CD4-positive, alpha-beta T cell (primary cell): ENCODE results near the gene PID1. TPM values are rescaled to one million over a fixed set of nuclear protein-coding genes. Genes with fewer than 3 reads are reported as not detected.

Source experiments
- ATAC-seq: fragments of 200-7000 bp; cut with Tn5 transposase; one replicate; pipeline ENCODE4 v1.10.0; 2022; ENCODE audit warnings: mild to moderate bottlenecking; ENCODE audit not compliant: poor library complexity
- CTCF ChIA-PET: fragments of 350-600 bp; sonication (Branson Sonifier 250); formaldehyde crosslinking; loops from one replicate; lab custom pipeline; 2021; ENCODE audit warnings: antibody characterized with exemption, inconsistent platforms; lab: Charles Lee
- POLR2A ChIA-PET: fragments of 350-600 bp; sonication (Branson Sonifier 250); formaldehyde crosslinking; loops from one replicate; lab custom pipeline; 2021; ENCODE audit warnings: antibody characterized with exemption, inconsistent platforms; lab: Charles Lee
- DNase-seq, 14 experiments: peaks; one replicate each; pipeline ENCODE4 v3.0.0-alpha.2; 2013 to 2020; ENCODE audit warnings: mixed read lengths in 2 of 14
- H3K27ac ChIP-seq, 2 donors: one replicate each; pipeline versions ENCODE4 v1.5.1 to v1.7.0; 2013; ENCODE audit warnings: low read length in 2 of 2, low read depth in 1 of 2, mild to moderate bottlenecking in 1 of 2
- H3K27me3 ChIP-seq, 2 experiments: 1 replicate in 1 of 2; 2 replicates in 1 of 2; pipeline versions ENCODE4 v1.6.1 to v1.7.0; 2013; ENCODE audit warnings: low read length in 2 of 2, control low read depth in 1 of 2, mild to moderate bottlenecking in 1 of 2, moderate library complexity in 1 of 2; ENCODE audit not compliant: insufficient read depth in 2 of 2, control insufficient read depth in 1 of 2
- H3K36me3 ChIP-seq: one replicate; pipeline ENCODE4 v1.6.1; 2013; ENCODE audit warnings: low read length, control low read depth; ENCODE audit not compliant: insufficient read depth
- H3K4me1 ChIP-seq: one replicate; pipeline ENCODE4 v1.6.1; 2013; ENCODE audit warnings: low read length, control low read depth; ENCODE audit not compliant: insufficient read depth
- H3K4me3 ChIP-seq: one replicate; pipeline ENCODE4 v1.5.1; 2013; ENCODE audit warnings: mild to moderate bottlenecking, low read length, moderate library complexity
- H3K9me3 ChIP-seq, 2 experiments: 1 replicate in 1 of 2; 2 replicates in 1 of 2; pipeline versions ENCODE4 v1.6.1 to v1.7.0; 2013; ENCODE audit warnings: low read length in 2 of 2, mild to moderate bottlenecking in 2 of 2, control low read depth in 1 of 2, moderate library complexity in 1 of 2; ENCODE audit not compliant: control insufficient read depth in 1 of 2, insufficient read depth in 1 of 2
- H3K27ac Mint-ChIP-seq: one replicate; pipeline ENCODE4 v1.8.0; 2020; ENCODE audit warnings: mixed read lengths
- H3K27me3 Mint-ChIP-seq: one replicate; pipeline ENCODE4 v1.8.0; 2021; ENCODE audit warnings: mixed read lengths
- H3K36me3 Mint-ChIP-seq: one replicate; pipeline ENCODE4 v1.8.0; 2021; ENCODE audit warnings: low read depth, mixed read lengths
- H3K4me1 Mint-ChIP-seq: one replicate; pipeline ENCODE4 v1.8.0; 2021; ENCODE audit warnings: low read depth, mixed read lengths
- H3K4me3 Mint-ChIP-seq: one replicate; pipeline ENCODE4 v1.8.0; 2020; ENCODE audit warnings: mild to moderate bottlenecking, mixed read lengths
- H3K9me3 Mint-ChIP-seq: one replicate; pipeline ENCODE4 v1.8.0; 2020; ENCODE audit warnings: mixed read lengths
- intact Hi-C, 2 experiments: fragments of 100-400 bp; cut with DNase I in 1 of 2; cut with micrococcal nuclease in 1 of 2; formaldehyde crosslinking; loops; one replicate each; pipeline versions ENCODE4 v1.15.1 to v1.9.0; 2023 to 2025; cut with DNase I, micrococcal nuclease
- total RNA-seq, 174 experiments: library from RNA in 2 of 174; stranded (reverse) in 2 of 174; gene quantifications; one replicate each; pipeline ENCODE4 v1.2.3 and lab custom pipeline; 2021 to 2026
- TF ChIP-seq, protein P1 (sequence below): fragments of 200-600 bp; IDR thresholded peaks from one replicate; pipeline ENCODE4 v1.8.0; 2022; ENCODE audit warnings: antibody characterized with exemption, mild to moderate bottlenecking

The PID1 gene
- total RNA-seq, 2 experiments from 2014 or later: 0.38 to 0.53 TPM

DNA sequence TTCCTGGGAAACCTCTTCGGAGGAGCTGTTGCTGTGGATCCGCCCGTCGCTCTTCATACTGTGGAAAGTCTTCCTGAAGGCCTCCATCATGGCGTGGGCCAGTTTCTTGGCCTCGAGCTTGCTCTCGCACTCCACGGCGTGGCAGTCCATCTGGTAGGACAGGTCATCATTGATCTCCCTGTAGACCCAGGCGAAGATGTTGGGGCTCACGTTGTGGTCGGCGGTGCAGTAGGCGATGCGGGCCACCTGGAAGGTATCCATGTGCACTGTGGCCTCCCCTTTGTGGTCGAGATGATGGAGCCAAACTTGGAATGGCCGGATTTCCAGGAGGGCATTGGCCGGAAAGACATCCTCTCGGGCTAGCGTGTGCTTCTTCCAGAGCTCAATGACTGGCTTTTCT is 245.4 kb downstream of the PID1 start:
- DNase-seq: no peak
- no peaks in the 10 kb centered on the region for H3K36me3 Mint-ChIP-seq
- Histone ChIP-seq H3K4me1 (no peaks in the 10 kb centered on the region), H3K36me3 (no peaks in the 10 kb centered on the region), H3K27ac (no peak overlapping the region), H3K27me3 (no peaks in the 10 kb centered on the region), H3K4me3 (no peak overlapping the region), H3K9me3 (peaks cover 0 to 16% of the 10 kb centered on the region in 2 experiments)
- TF ChIP-seq, protein P1, sequence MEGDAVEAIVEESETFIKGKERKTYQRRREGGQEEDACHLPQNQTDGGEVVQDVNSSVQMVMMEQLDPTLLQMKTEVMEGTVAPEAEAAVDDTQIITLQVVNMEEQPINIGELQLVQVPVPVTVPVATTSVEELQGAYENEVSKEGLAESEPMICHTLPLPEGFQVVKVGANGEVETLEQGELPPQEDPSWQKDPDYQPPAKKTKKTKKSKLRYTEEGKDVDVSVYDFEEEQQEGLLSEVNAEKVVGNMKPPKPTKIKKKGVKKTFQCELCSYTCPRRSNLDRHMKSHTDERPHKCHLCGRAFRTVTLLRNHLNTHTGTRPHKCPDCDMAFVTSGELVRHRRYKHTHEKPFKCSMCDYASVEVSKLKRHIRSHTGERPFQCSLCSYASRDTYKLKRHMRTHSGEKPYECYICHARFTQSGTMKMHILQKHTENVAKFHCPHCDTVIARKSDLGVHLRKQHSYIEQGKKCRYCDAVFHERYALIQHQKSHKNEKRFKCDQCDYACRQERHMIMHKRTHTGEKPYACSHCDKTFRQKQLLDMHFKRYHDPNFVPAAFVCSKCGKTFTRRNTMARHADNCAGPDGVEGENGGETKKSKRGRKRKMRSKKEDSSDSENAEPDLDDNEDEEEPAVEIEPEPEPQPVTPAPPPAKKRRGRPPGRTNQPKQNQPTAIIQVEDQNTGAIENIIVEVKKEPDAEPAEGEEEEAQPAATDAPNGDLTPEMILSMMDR: no peak
- intact Hi-C loops: no loop called here
- no peaks in the 10 kb centered on the region for H3K4me1 Mint-ChIP-seq
- peaks cover 8% of the 10 kb centered on the region for H3K9me3 Mint-ChIP-seq
- no peak overlapping the region for H3K4me3 Mint-ChIP-seq
- CTCF ChIA-PET: no interaction called here
- no peaks in the 10 kb centered on the region for H3K27me3 Mint-ChIP-seq
- no peak overlapping the region for H3K27ac Mint-ChIP-seq
- no peak for ATAC-seq
- POLR2A ChIA-PET: no interaction called here

DNA sequence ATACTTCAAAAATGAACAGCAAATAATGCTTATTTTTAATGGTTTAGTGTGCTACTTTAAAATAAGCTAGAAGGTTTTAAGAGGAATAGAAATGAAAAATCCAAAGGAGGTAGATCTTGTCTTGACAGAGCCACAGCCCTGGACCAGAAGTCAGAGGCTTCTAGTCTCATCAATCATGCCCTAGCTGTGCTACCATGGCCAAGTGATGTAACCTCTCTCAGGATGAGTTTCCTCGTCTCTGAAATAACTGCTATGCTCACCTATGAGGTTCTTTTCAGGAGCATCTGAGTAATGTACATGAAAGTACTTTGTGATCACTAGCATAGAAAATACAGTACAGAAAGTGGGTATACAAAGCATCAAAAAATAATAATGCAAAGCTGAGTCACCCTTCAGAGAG is 248.4 kb downstream of the PID1 start:
- no peaks in the 10 kb centered on the region for H3K36me3 Mint-ChIP-seq
- CTCF ChIA-PET: no interaction called here

DNA sequence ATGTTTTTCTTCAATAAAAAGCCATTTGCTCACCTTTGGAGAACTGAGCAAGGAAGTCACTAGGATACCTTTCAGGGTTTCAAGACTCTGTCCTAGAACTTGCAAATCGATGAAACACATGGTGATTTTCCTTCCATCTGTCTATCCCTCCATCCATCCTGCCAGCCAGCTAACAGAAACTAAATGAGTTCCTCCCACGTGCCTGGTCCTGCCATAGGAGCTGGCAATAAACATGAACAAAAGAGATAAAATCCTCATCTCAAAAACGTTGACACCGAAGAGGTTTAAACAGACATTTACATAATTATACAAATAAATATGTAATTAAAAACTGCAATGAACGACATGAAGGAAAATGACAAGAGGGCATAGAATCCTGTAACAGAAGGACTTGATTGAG is 249.0 kb downstream of the PID1 start:
- Histone ChIP-seq H3K27me3 (no peaks in the 10 kb centered on the region), H3K4me1 (no peaks in the 10 kb centered on the region), H3K27ac (no peak overlapping the region), H3K4me3 (no peak overlapping the region), H3K9me3 (peaks cover 0 to 6% of the 10 kb centered on the region in 2 experiments), H3K36me3 (no peaks in the 10 kb centered on the region)
- no peak for ATAC-seq
- H3K27ac Mint-ChIP-seq: no peak overlapping the region
- H3K4me1 Mint-ChIP-seq: no peaks in the 10 kb centered on the region
- no peaks in the 10 kb centered on the region for H3K27me3 Mint-ChIP-seq
- no peaks in the 10 kb centered on the region for H3K36me3 Mint-ChIP-seq
- intact Hi-C loops: no loop called here
- no peak overlapping the region for H3K4me3 Mint-ChIP-seq
- POLR2A ChIA-PET: no interaction called here
- H3K9me3 Mint-ChIP-seq: peaks cover 2% of the 10 kb centered on the region
- DNase-seq: no peak
- CTCF ChIA-PET: no interaction called here
- TF ChIP-seq, protein P1: no peak

More for the DNA sequence above, 248.4 kb downstream of the PID1 start:
- H3K9me3 Mint-ChIP-seq: peaks cover 2% of the 10 kb centered on the region
- no peak overlapping the region for H3K4me3 Mint-ChIP-seq
- ATAC-seq (no peak), DNase-seq (no peak)
- H3K27ac ChIP-seq: no peak overlapping the region
- no peaks in the 10 kb centered on the region for H3K4me1 ChIP-seq
- TF ChIP-seq, protein P1: no peak
- H3K27me3 Mint-ChIP-seq: no peaks in the 10 kb centered on the region
- H3K4me1 Mint-ChIP-seq: no peaks in the 10 kb centered on the region
- intact Hi-C loops: no loop called here
- H3K27me3 ChIP-seq: no peaks in the 10 kb centered on the region
- POLR2A ChIA-PET: no interaction called here
- H3K9me3 ChIP-seq: peaks cover 0 to 8% of the 10 kb centered on the region in 2 experiments
- no peak overlapping the region for H3K27ac Mint-ChIP-seq
- no peaks in the 10 kb centered on the region for H3K36me3 ChIP-seq
- H3K4me3 ChIP-seq: no peak overlapping the region
